ENCODE measurements around the gene RASSF5. TPM values are rescaled to one million over a fixed set of nuclear protein-coding genes. Genes with fewer than 3 reads are reported as not detected.

RASSF5 gene
- total and polyA plus RNA-seq, 2 of the 13 experiments (the other 11 are each of a cell fraction or from before 2014, with no cell fraction given) = 0.18 to 0.40 TPM

GRCh38 chr1:206502403-206502802, 4.9 kb upstream of the RASSF5 start:
- no peak for ATAC-seq
- intact Hi-C loops (cut with micrococcal nuclease; ENCODE audit: unreplicated experiment) (no loop called here), in situ Hi-C loops (cut with HindIII; ENCODE audit: extremely low pct_ligation_motif_present, low pct_unique_long_range_greater_than_20kb) (no loop called here)
- no peak overlapping the region for H3K9ac ChIP-seq (ENCODE audit: insufficient read depth, low read depth, low read length)
- CTCF ChIA-PET (ENCODE audit: low intra/inter-chr PET ratio, low total read pairs) = no interaction called here
- H4K20me1 ChIP-seq (ENCODE audit: insufficient read depth, low read length) = no peaks in the 10 kb centered on the region
- 60% methylated on average over 2 of the region's 2 CpGs for WGBS (ENCODE audit: low lambda C conversion rate)
- H3K4me2 ChIP-seq (ENCODE audit: low read depth, low read length) = no peak overlapping the region
- H3K4me3 ChIP-seq (replicated peaks in 1 of 3; ENCODE audit: insufficient read depth in 1 of 3, low read depth in 2 of 3, low read length in 3 of 3) = no peak overlapping the region
- no peak for FAIRE-seq
- POLR2A ChIA-PET = no interaction called here
- H3K27me3 ChIP-seq (ENCODE audit: control insufficient read depth in 1 of 2, insufficient read depth in 2 of 2, low read length in 2 of 2) = peaks cover 0 to 3% of the 10 kb centered on the region in 2 experiments; a peak in 1 of 5 replicates
- no peak for DNase-seq (ENCODE audit: low spot score)
- no peak overlapping the region for H2AFZ ChIP-seq (ENCODE audit: low read length)
- no peaks in the 10 kb centered on the region for H3K36me3 ChIP-seq (replicated peaks in 1 of 2; ENCODE audit: control insufficient read depth in 1 of 2, insufficient read depth in 2 of 2, low read length in 2 of 2)
- no peak overlapping the region for H3K27ac ChIP-seq (ENCODE audit: extremely low read length, insufficient read depth, low read length)
- H3K4me1 ChIP-seq (ENCODE audit: insufficient read depth, low read length) = peaks cover 22% of the 10 kb centered on the region; the same call in 1 of the 2 replicates
- no peaks in the 10 kb centered on the region for H3K9me3 ChIP-seq (ENCODE audit: low read length)
- no TSS peak for BruUV-seq (replicated peaks)
- no peaks in the 10 kb centered on the region for H3K79me2 ChIP-seq (ENCODE audit: insufficient read depth, low read length)
- TF ChIP-seq NCOA2 (CRISPR knock-in tag; IDR thresholded peaks at IDR 0.05) (no peak), ZNF790 (CRISPR knock-in tag; IDR thresholded peaks at IDR 0.05; ENCODE audit: borderline replicate concordance) (no peak), ADNP (CRISPR knock-in tag; IDR thresholded peaks at IDR 0.05) (no peak), ZNF674 (CRISPR knock-in tag; IDR thresholded peaks at IDR 0.05; ENCODE audit: low read depth) (no peak), IKZF4 (CRISPR knock-in tag; IDR thresholded peaks at IDR 0.05; ENCODE audit: borderline replicate concordance, low read depth, not compliant biosample characterization) (no peak), ZNF407 (CRISPR knock-in tag; IDR thresholded peaks at IDR 0.05; ENCODE audit: not compliant biosample characterization) (no peak), ZSCAN5A (CRISPR knock-in tag; IDR thresholded peaks at IDR 0.05; ENCODE audit: borderline replicate concordance) (no peak), ZBTB42 (CRISPR knock-in tag; IDR thresholded peaks at IDR 0.05) (no peak), ZNF768 (CRISPR knock-in tag; IDR thresholded peaks at IDR 0.05) (no peak), RNF2 (conservative IDR thresholded peaks at IDR 0.05; ENCODE audit: low read depth) (no peak), ZBTB26 (CRISPR knock-in tag; IDR thresholded peaks at IDR 0.05; ENCODE audit: borderline replicate concordance) (no peak), ZKSCAN8 (CRISPR knock-in tag; IDR thresholded peaks at IDR 0.05; ENCODE audit: borderline replicate concordance) (no peak), ZSCAN22 (CRISPR knock-in tag; IDR thresholded peaks at IDR 0.05) (no peak), ZNF225 (CRISPR knock-in tag; IDR thresholded peaks at IDR 0.05) (no peak), ZFP36L2 (CRISPR knock-in tag; IDR thresholded peaks at IDR 0.05) (no peak), ZSCAN20 (CRISPR knock-in tag; IDR thresholded peaks at IDR 0.05; ENCODE audit: borderline replicate concordance) (no peak)
